Epithelial cell of proximal tubule (primary cell): ENCODE measurements around the gene UNC5A. TPM values are rescaled to one million over a fixed set of nuclear protein-coding genes. Genes with fewer than 3 reads are reported as not detected.

Experiments
- DNase-seq: peaks from one replicate; pipeline ENCODE4 v3.0.0-alpha.2; 2011; ENCODE audit warnings: low read depth
- H3K4me3 ChIP-seq: 2 replicates; pipeline ENCODE4 v1.5.1; 2011; ENCODE audit warnings: low read depth, mild to moderate bottlenecking, low read length
- CTCF ChIP-seq: conservative IDR thresholded peaks from 2 replicates; pipeline ENCODE4 v1.5.1; 2012; ENCODE audit warnings: low read depth, mild to moderate bottlenecking, low read length
- total RNA-seq: library from RNA; depleted of rRNA; stranded (reverse); fragments of >200 nt; gene quantifications from 2 replicates; pipeline ENCODE4 v1.2.3, GENCODE V29; 2015

UNC5A gene
- total RNA-seq, result 0.07 and 1.2 TPM in 2 replicates

GRCh38 chr5:176810081-176810597, at the start of gene UNC5A:
Gene UNC5A (plus strand): TSS chr5:176810559. CDS start chr5:176810751, 192 bp downstream.
- no peak for TF ChIP-seq CTCF
- H3K4me3 ChIP-seq, result peak within 1 kb of the TSS; percentile 49
- no peak for DNase-seq

- TF ChIP-seq CTCF, result no peak
- DNase-seq, result no peak
- no peak overlapping the region for H3K4me3 ChIP-seq
These were observed 48.6 kb upstream of the UNC5A start for GRCh38 chr5:176761755-176762154.

- H3K4me3 ChIP-seq, result no peak overlapping the region
- no peak for DNase-seq
- no peak for TF ChIP-seq CTCF
These were observed 47.9 kb upstream of the UNC5A start for GRCh38 chr5:176762489-176762888.

GRCh38 chr5:176765687-176766086, 44.7 kb upstream of the UNC5A start:
- no peak for DNase-seq
- TF ChIP-seq CTCF, result no peak
- no peak overlapping the region for H3K4me3 ChIP-seq

GRCh38 chr5:176768174-176768970, 42.0 kb upstream of the UNC5A start:
- no peak overlapping the region for H3K4me3 ChIP-seq
- DNase-seq, result no peak
- no peak for TF ChIP-seq CTCF

- no peak overlapping the region for H3K4me3 ChIP-seq
- TF ChIP-seq CTCF, result no peak
- DNase-seq, result no peak
These were observed 40.4 kb upstream of the UNC5A start for GRCh38 chr5:176769911-176770310.

GRCh38 chr5:176770431-176770830, 39.9 kb upstream of the UNC5A start:
- TF ChIP-seq CTCF, result no peak
- no peak for DNase-seq
- no peak overlapping the region for H3K4me3 ChIP-seq
